Dendritic cell treated with granulocyte-macrophage colony-stimulating factor and Interleukin-4, amounts not matched to agents 40 ng/mL and 50 ng/mL, for 4 days (primary cell): Measurements from ENCODE around the gene TBL1X.

Source experiments
- H3K27ac Mint-ChIP-seq: one replicate; pipeline ENCODE4 v1.8.0; 2022; ENCODE audit warnings: mild to moderate bottlenecking, mixed read lengths
- H3K27me3 Mint-ChIP-seq: one replicate; pipeline ENCODE4 v1.8.0; 2022; ENCODE audit warnings: mild to moderate bottlenecking, mixed read lengths
- H3K36me3 Mint-ChIP-seq: one replicate; pipeline ENCODE4 v1.8.0; 2022; ENCODE audit warnings: low read depth, mixed read lengths
- H3K4me1 Mint-ChIP-seq: one replicate; pipeline ENCODE4 v1.8.0; 2022; ENCODE audit warnings: low read depth, mixed read lengths
- H3K4me3 Mint-ChIP-seq: one replicate; pipeline ENCODE4 v1.8.0; 2022; ENCODE audit warnings: mild to moderate bottlenecking, moderate library complexity, mixed read lengths
- H3K9me3 Mint-ChIP-seq: one replicate; pipeline ENCODE4 v1.8.0; 2022; ENCODE audit warnings: mixed read lengths
- intact Hi-C: fragments of 100-400 bp; cut with micrococcal nuclease; formaldehyde crosslinking; loops from one replicate; pipeline ENCODE4 v1.15.0; 2022

TBL1X gene

GRCh38 chrX:9635368-9635767 lies 170.5 kb downstream of the TBL1X start:
- Mint-ChIP-seq H3K4me1 (no peaks in the 10 kb centered on the region), H3K4me3 (no peak overlapping the region), H3K9me3 (no peaks in the 10 kb centered on the region), H3K27me3 (no peaks in the 10 kb centered on the region), H3K27ac (no peak overlapping the region), H3K36me3 (peaks cover 9% of the 10 kb centered on the region)
- intact Hi-C loops, result no loop called here

GRCh38 chrX:9635803-9636202 lies 170.9 kb downstream of the TBL1X start:
- Mint-ChIP-seq H3K9me3 (no peaks in the 10 kb centered on the region), H3K4me3 (no peak overlapping the region), H3K27ac (no peak overlapping the region), H3K27me3 (no peaks in the 10 kb centered on the region), H3K36me3 (peaks cover 12% of the 10 kb centered on the region), H3K4me1 (no peaks in the 10 kb centered on the region)
- intact Hi-C loops, result no loop called here

GRCh38 chrX:9638871-9639270 lies 174.0 kb downstream of the TBL1X start:
- no peaks in the 10 kb centered on the region for H3K27me3 Mint-ChIP-seq
- H3K4me3 Mint-ChIP-seq, result no peak overlapping the region
- intact Hi-C loops, result no loop called here
- peaks cover 7% of the 10 kb centered on the region for H3K36me3 Mint-ChIP-seq
- no peak overlapping the region for H3K27ac Mint-ChIP-seq
- H3K9me3 Mint-ChIP-seq, result no peaks in the 10 kb centered on the region
- H3K4me1 Mint-ChIP-seq, result no peaks in the 10 kb centered on the region

- Mint-ChIP-seq H3K36me3 (peaks cover 7% of the 10 kb centered on the region), H3K27ac (no peak overlapping the region), H3K9me3 (no peaks in the 10 kb centered on the region), H3K4me1 (peaks cover 6% of the 10 kb centered on the region), H3K27me3 (no peaks in the 10 kb centered on the region), H3K4me3 (no peak overlapping the region)
- intact Hi-C loops, result no loop called here
Measured at GRCh38 chrX:9642270-9642995, 177.6 kb downstream of the TBL1X start.

DNA sequence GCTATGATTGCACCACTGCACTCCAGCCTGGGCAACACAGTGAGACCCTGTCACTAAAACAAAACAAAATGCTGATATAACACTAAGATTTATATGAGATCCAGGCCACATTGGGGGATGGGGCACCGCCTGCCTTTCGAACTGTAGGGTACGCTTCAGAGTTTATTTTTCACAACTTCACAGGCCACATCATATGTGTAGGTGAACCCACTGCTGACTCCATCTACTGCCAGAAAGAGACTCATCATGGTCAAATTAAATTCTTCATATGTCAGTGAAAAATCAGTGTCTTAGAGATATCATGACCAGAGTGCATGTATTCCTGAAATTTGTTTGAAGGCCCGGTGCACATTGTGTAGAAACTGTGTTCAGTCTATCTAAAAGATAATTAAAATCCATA lies 178.9 kb downstream of the TBL1X start:
- Mint-ChIP-seq H3K4me3 (no peak overlapping the region), H3K27ac (no peak overlapping the region), H3K27me3 (no peaks in the 10 kb centered on the region), H3K36me3 (peaks cover 7% of the 10 kb centered on the region), H3K4me1 (peaks cover 6% of the 10 kb centered on the region), H3K9me3 (no peaks in the 10 kb centered on the region)
- intact Hi-C loops, result no loop called here

GRCh38 chrX:9644335-9644734 lies 179.5 kb downstream of the TBL1X start:
- Mint-ChIP-seq H3K27ac (no peak overlapping the region), H3K9me3 (no peaks in the 10 kb centered on the region), H3K4me1 (peaks cover 6% of the 10 kb centered on the region), H3K27me3 (no peaks in the 10 kb centered on the region), H3K4me3 (no peak overlapping the region), H3K36me3 (peaks cover 7% of the 10 kb centered on the region)
- intact Hi-C loops, result no loop called here

DNA sequence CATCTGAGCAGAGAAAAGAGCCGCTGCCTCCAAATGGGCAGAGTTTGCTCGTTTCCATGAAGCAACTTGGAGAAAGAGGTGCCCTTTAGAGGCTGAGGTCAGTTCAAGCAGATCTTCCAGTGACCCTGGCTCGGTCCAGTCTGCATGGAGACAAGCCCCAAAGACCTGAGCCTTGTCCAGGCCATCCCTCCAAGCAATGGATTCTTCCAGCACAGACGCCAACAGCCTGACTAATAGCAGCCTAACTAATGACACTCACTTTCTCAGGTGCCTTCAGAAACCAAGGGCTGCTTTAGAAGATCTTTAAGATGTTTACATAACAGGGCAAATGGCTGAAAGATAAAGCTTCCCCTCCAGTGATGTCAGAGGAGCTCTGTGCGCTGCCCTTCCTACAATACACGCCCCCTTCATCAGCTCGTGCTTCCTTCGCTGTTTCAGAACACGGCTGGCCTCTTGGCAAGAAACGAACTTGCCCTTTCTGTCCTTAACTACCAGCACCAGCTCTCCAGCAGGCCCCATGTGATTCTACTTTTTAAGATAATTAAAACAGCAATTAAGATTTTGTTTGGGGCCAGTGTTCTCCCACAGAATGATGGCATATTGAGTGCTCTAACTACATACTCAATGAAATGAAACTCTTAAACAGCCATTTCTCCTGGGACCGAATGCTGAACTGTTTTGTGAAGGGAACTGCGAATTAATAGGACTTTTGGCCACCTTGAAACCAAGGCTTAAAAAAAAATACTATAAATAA lies 181.8 kb downstream of the TBL1X start:
- no peaks in the 10 kb centered on the region for H3K9me3 Mint-ChIP-seq
- no peak overlapping the region for H3K4me3 Mint-ChIP-seq
- H3K27ac Mint-ChIP-seq, result no peak overlapping the region
- no peaks in the 10 kb centered on the region for H3K36me3 Mint-ChIP-seq
- H3K27me3 Mint-ChIP-seq, result no peaks in the 10 kb centered on the region
- peaks cover 6% of the 10 kb centered on the region for H3K4me1 Mint-ChIP-seq
- intact Hi-C loops, result no loop called here

- intact Hi-C loops, result no loop called here
- Mint-ChIP-seq H3K27ac (no peak overlapping the region), H3K27me3 (no peaks in the 10 kb centered on the region), H3K9me3 (no peaks in the 10 kb centered on the region), H3K36me3 (peaks cover 7% of the 10 kb centered on the region), H3K4me3 (no peak overlapping the region), H3K4me1 (peaks cover 6% of the 10 kb centered on the region)
Measured at GRCh38 chrX:9647431-9647830, 182.6 kb downstream of the TBL1X start.

DNA sequence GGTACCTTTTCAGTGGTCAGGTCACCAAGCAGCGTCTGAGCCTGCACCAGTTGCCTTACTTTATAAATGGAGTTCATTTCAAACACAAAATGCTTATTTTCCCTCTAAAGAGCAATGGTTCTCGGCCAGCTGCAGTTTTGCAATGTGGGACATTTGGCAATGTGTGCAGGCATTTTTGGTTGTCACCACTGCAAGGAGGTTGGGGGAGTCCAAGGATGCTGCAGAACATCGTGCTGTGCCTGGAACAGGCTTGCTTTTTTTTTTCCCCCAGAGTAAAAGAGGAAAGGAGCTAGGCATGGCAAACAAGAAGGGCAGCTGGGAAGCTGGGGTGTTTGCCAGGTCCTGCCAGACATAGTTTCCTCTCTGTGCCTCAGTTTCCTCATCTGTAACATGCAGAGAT lies 185.2 kb downstream of the TBL1X start:
- no peaks in the 10 kb centered on the region for H3K4me1 Mint-ChIP-seq
- no peaks in the 10 kb centered on the region for H3K27me3 Mint-ChIP-seq
- H3K27ac Mint-ChIP-seq, result no peak overlapping the region
- peaks cover 31% of the 10 kb centered on the region for H3K36me3 Mint-ChIP-seq
- no peak overlapping the region for H3K4me3 Mint-ChIP-seq
- no peaks in the 10 kb centered on the region for H3K9me3 Mint-ChIP-seq
- intact Hi-C loops, result no loop called here

DNA sequence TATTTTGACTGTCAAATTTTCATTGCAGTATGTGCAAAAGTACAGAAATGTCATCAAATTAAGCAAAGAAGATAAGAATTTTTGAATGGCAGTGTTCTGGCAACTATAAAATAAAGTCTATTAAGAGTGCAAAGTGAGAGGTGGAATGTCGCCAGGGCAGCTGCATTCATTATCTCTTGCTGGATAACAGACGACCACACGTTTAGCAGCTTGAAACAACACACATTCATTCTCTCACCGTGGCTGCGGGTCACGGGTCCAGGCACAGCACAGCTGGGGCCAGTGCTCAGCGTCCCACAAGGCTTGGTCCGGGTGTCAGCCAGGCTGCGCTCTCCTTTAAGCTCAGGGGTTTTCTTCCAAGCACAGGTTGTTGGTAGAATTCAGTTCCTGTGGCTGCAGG lies 186.9 kb downstream of the TBL1X start:
- no peaks in the 10 kb centered on the region for H3K9me3 Mint-ChIP-seq
- intact Hi-C loops, result no loop called here
- H3K36me3 Mint-ChIP-seq, result peaks cover 43% of the 10 kb centered on the region
- no peaks in the 10 kb centered on the region for H3K27me3 Mint-ChIP-seq
- H3K27ac Mint-ChIP-seq, result no peak overlapping the region
- no peaks in the 10 kb centered on the region for H3K4me1 Mint-ChIP-seq
- no peak overlapping the region for H3K4me3 Mint-ChIP-seq

DNA sequence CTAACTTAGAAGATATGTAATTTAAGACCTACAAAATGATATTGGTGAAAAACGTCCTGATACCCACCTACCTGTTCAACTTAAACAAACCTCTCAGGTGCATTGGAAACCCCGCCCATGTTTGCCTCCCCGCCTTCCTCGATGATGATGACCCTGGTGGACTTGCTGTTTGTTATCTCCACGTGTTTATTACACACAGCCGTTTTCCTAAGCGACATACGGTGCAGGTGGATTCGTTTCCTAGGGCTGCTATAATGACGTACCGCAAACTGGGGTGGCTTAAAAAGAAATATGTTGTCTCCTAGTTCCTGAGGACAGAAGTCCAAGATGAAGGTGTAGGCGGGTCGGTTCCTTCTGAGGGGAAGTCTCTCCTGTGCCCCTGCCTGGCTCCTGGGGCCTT lies 190.1 kb downstream of the TBL1X start:
- Mint-ChIP-seq H3K4me3 (no peak overlapping the region), H3K36me3 (peaks cover 72% of the 10 kb centered on the region), H3K4me1 (no peaks in the 10 kb centered on the region), H3K27me3 (no peaks in the 10 kb centered on the region), H3K9me3 (no peaks in the 10 kb centered on the region), H3K27ac (no peak overlapping the region)
- intact Hi-C loops, result no loop called here

DNA sequence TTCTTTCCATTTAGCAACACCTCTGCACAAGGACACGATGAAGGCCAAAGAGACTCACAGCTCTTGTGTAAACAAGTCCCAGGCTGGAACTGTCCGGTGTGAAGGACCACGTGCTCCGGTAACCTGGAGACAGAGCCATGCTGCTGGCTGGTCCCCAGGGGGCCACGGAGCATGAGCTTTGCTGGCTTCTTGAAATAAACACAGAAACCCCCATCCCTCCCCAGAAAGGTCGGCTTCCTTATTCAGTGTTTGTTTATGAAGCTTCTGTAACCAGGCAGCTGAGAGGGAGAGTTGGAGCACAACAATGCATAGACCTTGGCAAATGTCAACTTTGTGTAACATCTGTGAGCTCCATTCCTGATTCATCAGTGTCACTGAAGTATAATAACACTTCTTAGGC lies 191.4 kb downstream of the TBL1X start:
- no peaks in the 10 kb centered on the region for H3K4me1 Mint-ChIP-seq
- no peak overlapping the region for H3K4me3 Mint-ChIP-seq
- no peak overlapping the region for H3K27ac Mint-ChIP-seq
- H3K27me3 Mint-ChIP-seq, result no peaks in the 10 kb centered on the region
- intact Hi-C loops, result no loop called here
- peaks cover 75% of the 10 kb centered on the region for H3K36me3 Mint-ChIP-seq
- no peaks in the 10 kb centered on the region for H3K9me3 Mint-ChIP-seq

DNA sequence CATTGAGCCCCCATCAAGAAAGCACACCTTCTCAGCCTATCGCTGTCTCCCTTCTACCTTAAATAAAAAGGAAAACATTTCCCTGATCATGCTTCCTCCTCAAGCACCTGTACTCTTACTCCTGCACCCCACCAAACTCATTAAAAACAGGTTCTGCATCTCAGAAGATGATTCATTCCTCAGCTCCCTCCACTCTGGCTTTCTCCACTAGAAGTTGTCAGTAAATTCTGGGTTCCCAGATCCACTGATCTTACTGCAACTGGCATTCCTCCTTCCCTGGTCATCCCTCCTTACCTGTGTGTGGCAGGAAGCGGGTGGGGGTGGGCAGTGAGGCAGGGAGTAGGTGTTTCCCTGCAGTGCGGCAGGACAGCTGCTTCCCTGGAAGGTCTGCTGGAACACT lies 192.0 kb downstream of the TBL1X start:
- Mint-ChIP-seq H3K9me3 (no peaks in the 10 kb centered on the region), H3K27ac (no peak overlapping the region), H3K4me3 (no peak overlapping the region), H3K27me3 (no peaks in the 10 kb centered on the region), H3K36me3 (peaks cover 80% of the 10 kb centered on the region), H3K4me1 (no peaks in the 10 kb centered on the region)
- intact Hi-C loops, result no loop called here

GRCh38 chrX:9657590-9658256 lies 192.9 kb downstream of the TBL1X start:
- Mint-ChIP-seq H3K27ac (no peak overlapping the region), H3K27me3 (no peaks in the 10 kb centered on the region)
- intact Hi-C loops, result no loop called here

More at GRCh38 chrX:9657590-9658256, 192.9 kb downstream of the TBL1X start:
- no peaks in the 10 kb centered on the region for H3K9me3 Mint-ChIP-seq
- H3K36me3 Mint-ChIP-seq, result peaks cover 79% of the 10 kb centered on the region
- H3K4me1 Mint-ChIP-seq, result no peaks in the 10 kb centered on the region
- no peak overlapping the region for H3K4me3 Mint-ChIP-seq
